GM23248 (cell line): ENCODE results near the gene DNAI7. TPM values are rescaled to one million over a fixed set of nuclear protein-coding genes. Genes with fewer than 3 reads are reported as not detected.
A peak's percentile ranks its signal among the peaks of the same experiment; 100 is the strongest.

Source experiments
- DNase-seq: peaks from one replicate; pipeline ENCODE4 v3.0.0-alpha.2; 2015
- H2AFZ ChIP-seq: fragments of 200-600 bp; sonication (generic); 2 replicates; pipeline ENCODE4 v1.6.1; 2016; ENCODE audit warnings: antibody characterized with exemption
- H3F3A ChIP-seq: fragments of 200-600 bp; sonication (generic); 2 replicates; pipeline ENCODE4 v1.6.1; 2016; ENCODE audit warnings: mild to moderate bottlenecking, antibody characterized with exemption, mixed run types; ENCODE audit not compliant: insufficient read depth
- H3K27ac ChIP-seq: fragments of 200-600 bp; sonication (generic); 2 replicates; pipeline ENCODE4 v1.5.1; 2016; ENCODE audit warnings: mild to moderate bottlenecking
- H3K27me3 ChIP-seq: fragments of 200-600 bp; sonication (generic); replicated peaks from 2 replicates; pipeline ENCODE4 v1.6.1; 2016; ENCODE audit warnings: mild to moderate bottlenecking; ENCODE audit not compliant: insufficient read depth
- H3K36me3 ChIP-seq: fragments of 200-600 bp; sonication (generic); 2 replicates; pipeline ENCODE4 v1.6.1; 2016; ENCODE audit warnings: low read depth, mild to moderate bottlenecking
- H3K4me1 ChIP-seq: fragments of 200-600 bp; sonication (generic); 2 replicates; pipeline ENCODE4 v1.6.1; 2016; ENCODE audit warnings: mild to moderate bottlenecking; ENCODE audit not compliant: insufficient read depth
- H3K4me2 ChIP-seq: fragments of 200-600 bp; sonication (generic); one replicate; pipeline ENCODE4 v1.6.1; 2016; ENCODE audit warnings: mild to moderate bottlenecking; ENCODE audit not compliant: unreplicated experiment
- H3K4me3 ChIP-seq: fragments of 200-600 bp; sonication (generic); 2 replicates; pipeline ENCODE4 v1.5.1; 2016; ENCODE audit warnings: mild to moderate bottlenecking
- H3K79me2 ChIP-seq: fragments of 200-600 bp; sonication (generic); 2 replicates; pipeline ENCODE4 v1.6.1; 2016; ENCODE audit warnings: mild to moderate bottlenecking; ENCODE audit not compliant: insufficient read depth
- H3K9ac ChIP-seq: fragments of 200-600 bp; sonication (generic); 2 replicates; pipeline ENCODE4 v1.6.1; 2016; ENCODE audit warnings: mild to moderate bottlenecking
- H3K9me2 ChIP-seq: fragments of 200-600 bp; sonication (generic); 2 replicates; pipeline ENCODE4 v1.6.1; 2016; ENCODE audit warnings: mixed run types, mild to moderate bottlenecking, moderate library complexity; ENCODE audit not compliant: insufficient read depth
- H3K9me3 ChIP-seq: fragments of 200-600 bp; sonication (generic); one replicate; pipeline ENCODE4 v1.6.1; 2017; ENCODE audit warnings: low read depth
- H4K20me1 ChIP-seq: fragments of 200-600 bp; sonication (generic); 2 replicates; pipeline ENCODE4 v1.6.0; 2016; ENCODE audit not compliant: insufficient read depth
- EZH2 ChIP-seq: fragments of 200-600 bp; sonication (generic); IDR thresholded peaks from 2 replicates; pipeline ENCODE4 v1.6.1; 2018; ENCODE audit warnings: antibody characterized with exemption, mild to moderate bottlenecking; ENCODE audit not compliant: insufficient read depth, poor library complexity, severe bottlenecking
- EZH2phosphoT487 ChIP-seq: fragments of 200-600 bp; sonication (generic); IDR thresholded peaks from 2 replicates; pipeline ENCODE4 v1.6.1; 2018; ENCODE audit warnings: antibody characterized with exemption, moderate library complexity, mild to moderate bottlenecking, low read depth; ENCODE audit not compliant: insufficient read depth
- WGBS, 2 experiments: methylation state at CpG; one replicate each; pipeline ENCODE4 v1.1.6; 2015 to 2017; ENCODE audit warnings: low lambda C conversion rate in 2 of 2, low coverage in 1 of 2; ENCODE audit errors: missing lambda C conversion rate in 2 of 2; 5-methylcytosine and 5-hydroxymethylcytosine counted together
- in situ Hi-C: fragments of 300-500 bp; cut with MboI; formaldehyde crosslinking; loops from 2 replicates; pipeline ENCODE4 v1.15.0; 2020
- polyA plus RNA-seq: library from polyadenylated mRNA; unstranded; fragments of >200 nt; fragmentation: Nextera tagmentation; extraction: Ambion mirVana; gene quantifications from 2 replicates; pipeline ENCODE4 v1.2.1, GENCODE V29; 2016
- total RNA-seq: library from RNA; depleted of rRNA; stranded (reverse); fragments of >200 nt; shearing (Covaris generic); gene quantifications from 2 replicates; pipeline ENCODE4 v1.2.3, GENCODE V29; 2014

DNAI7 gene
- total and polyA plus RNA-seq, 2 experiments from 2014 or later = not detected

GRCh38 chr12:25124493-25124892 lies 70.5 kb downstream of the DNAI7 start:
- H3K4me2 ChIP-seq = no peak overlapping the region
- TF ChIP-seq EZH2phosphoT487 (no peak), EZH2 (no peak)
- H3F3A ChIP-seq = no peaks in the 10 kb centered on the region
- no peaks in the 10 kb centered on the region for H3K9me2 ChIP-seq
- no peak overlapping the region for H3K4me3 ChIP-seq
- no peak overlapping the region for H3K9ac ChIP-seq
- DNase-seq = no peak
- H3K36me3 ChIP-seq = no peaks in the 10 kb centered on the region
- no peak overlapping the region for H3K27ac ChIP-seq
- no peaks in the 10 kb centered on the region for H3K79me2 ChIP-seq
- no peaks in the 10 kb centered on the region for H3K27me3 ChIP-seq
- H4K20me1 ChIP-seq = no peaks in the 10 kb centered on the region
- H3K4me1 ChIP-seq = no peaks in the 10 kb centered on the region
- in situ Hi-C loops = no loop called here
- no peaks in the 10 kb centered on the region for H3K9me3 ChIP-seq
- H2AFZ ChIP-seq = no peak overlapping the region

GRCh38 chr12:25123126-25123525 lies 71.8 kb downstream of the DNAI7 start:
- in situ Hi-C loops = no loop called here
- Histone ChIP-seq H3K9me2 (no peaks in the 10 kb centered on the region), H4K20me1 (no peaks in the 10 kb centered on the region), H3K36me3 (no peaks in the 10 kb centered on the region), H2AFZ (no peak overlapping the region), H3K9ac (no peak overlapping the region), H3K27me3 (no peaks in the 10 kb centered on the region), H3K4me1 (no peaks in the 10 kb centered on the region), H3K4me2 (no peak overlapping the region), H3K9me3 (no peaks in the 10 kb centered on the region), H3K79me2 (no peaks in the 10 kb centered on the region), H3F3A (no peaks in the 10 kb centered on the region), H3K27ac (no peak overlapping the region), H3K4me3 (no peak overlapping the region)
- 48 to 50% methylated on average over 1 of the region's 1 CpG for WGBS, 2 experiments
- DNase-seq = no peak
- TF ChIP-seq EZH2 = no peak
- no peak for TF ChIP-seq EZH2phosphoT487

- Histone ChIP-seq H3K9me2 (no peaks in the 10 kb centered on the region), H3K4me3 (no peak overlapping the region), H2AFZ (no peak overlapping the region), H3F3A (no peaks in the 10 kb centered on the region), H3K27ac (no peak overlapping the region), H3K4me2 (no peak overlapping the region), H3K36me3 (no peaks in the 10 kb centered on the region), H3K4me1 (no peaks in the 10 kb centered on the region), H3K9me3 (no peaks in the 10 kb centered on the region), H4K20me1 (no peaks in the 10 kb centered on the region), H3K27me3 (no peaks in the 10 kb centered on the region), H3K9ac (no peak overlapping the region), H3K79me2 (no peaks in the 10 kb centered on the region)
- TF ChIP-seq EZH2phosphoT487 (no peak), EZH2 (no peak)
- DNase-seq = peak; percentile 10
- in situ Hi-C loops = no loop called here
- 69 to 73% methylated on average over 3 of the region's 3 CpGs for WGBS, 2 experiments
These were observed 73.0 kb downstream of the DNAI7 start for GRCh38 chr12:25121916-25122315.

GRCh38 chr12:25121110-25121509 lies 73.8 kb downstream of the DNAI7 start:
- Histone ChIP-seq H3K4me2 (no peak overlapping the region), H3K4me3 (no peak overlapping the region), H3K36me3 (no peaks in the 10 kb centered on the region), H3K4me1 (no peaks in the 10 kb centered on the region), H2AFZ (no peak overlapping the region), H3K9me3 (no peaks in the 10 kb centered on the region), H3K27me3 (no peaks in the 10 kb centered on the region), H3K27ac (no peak overlapping the region), H3K79me2 (no peaks in the 10 kb centered on the region), H3K9me2 (no peaks in the 10 kb centered on the region), H3K9ac (no peak overlapping the region), H3F3A (no peaks in the 10 kb centered on the region), H4K20me1 (no peaks in the 10 kb centered on the region)
- no peak for TF ChIP-seq EZH2
- no peak for TF ChIP-seq EZH2phosphoT487
- WGBS, 2 experiments = 84 to 86% methylated on average over 6 of the region's 6 CpGs
- in situ Hi-C loops = no loop called here
- DNase-seq = no peak

- Histone ChIP-seq H3K27ac (no peak overlapping the region), H3K79me2 (no peaks in the 10 kb centered on the region), H3F3A (no peaks in the 10 kb centered on the region), H3K9ac (no peak overlapping the region), H3K9me2 (no peaks in the 10 kb centered on the region), H3K36me3 (no peaks in the 10 kb centered on the region), H3K9me3 (no peaks in the 10 kb centered on the region), H3K4me1 (no peaks in the 10 kb centered on the region), H2AFZ (no peak overlapping the region), H3K4me2 (no peak overlapping the region), H3K4me3 (no peak overlapping the region), H3K27me3 (no peaks in the 10 kb centered on the region), H4K20me1 (no peaks in the 10 kb centered on the region)
- in situ Hi-C loops = no loop called here
- no peak for TF ChIP-seq EZH2
- no peak for TF ChIP-seq EZH2phosphoT487
- 87 to 93% methylated on average over 1 of the region's 1 CpG for WGBS, 2 experiments
- no peak for DNase-seq
These were observed 75.9 kb downstream of the DNAI7 start for GRCh38 chr12:25119020-25119419.
